MM.1S (cell line): ENCODE results near the gene PRIMPOL.

Experiments used
- DNase-seq: peaks from one replicate; pipeline ENCODE4 v3.0.0-alpha.2; 2015
- H2AFZ ChIP-seq: fragments of 300-600 bp; sonication (generic); 2 replicates; pipeline ENCODE4 v1.6.0; 2016; ENCODE audit warnings: antibody characterized with exemption, low read length
- H3F3A ChIP-seq: fragments of 300-600 bp; sonication (generic); 2 replicates; pipeline ENCODE4 v1.6.1; 2016; ENCODE audit warnings: mild to moderate bottlenecking, antibody characterized with exemption, low read length, moderate library complexity, mixed read lengths; ENCODE audit not compliant: insufficient read depth
- H3K27ac ChIP-seq: fragments of 300-600 bp; sonication (generic); 2 replicates; pipeline ENCODE4 v1.5.1; 2016; ENCODE audit warnings: mild to moderate bottlenecking, low read length
- H3K27me3 ChIP-seq: fragments of 300-600 bp; sonication (generic); replicated peaks from 2 replicates; pipeline ENCODE4 v1.6.0; 2016; ENCODE audit warnings: low read length; ENCODE audit not compliant: insufficient read depth
- H3K36me3 ChIP-seq: fragments of 300-600 bp; sonication (generic); replicated peaks from 2 replicates; pipeline ENCODE4 v1.6.1; 2016; ENCODE audit warnings: mild to moderate bottlenecking, low read length, mixed read lengths; ENCODE audit not compliant: insufficient read depth
- H3K4me1 ChIP-seq: fragments of 300-600 bp; sonication (generic); 2 replicates; pipeline ENCODE4 v1.6.1; 2016; ENCODE audit warnings: low read length, mixed read lengths
- H3K4me2 ChIP-seq: fragments of 300-600 bp; sonication (generic); 2 replicates; pipeline ENCODE4 v1.6.0; 2016; ENCODE audit warnings: low read depth, low read length
- H3K4me3 ChIP-seq: fragments of 300-600 bp; sonication (generic); 2 replicates; pipeline ENCODE4 v1.5.1; 2016; ENCODE audit warnings: low read length, mixed read lengths
- H3K79me2 ChIP-seq: fragments of 300-600 bp; sonication (generic); 2 replicates; pipeline ENCODE4 v1.6.1; 2016; ENCODE audit warnings: mixed run types, low read length, mixed read lengths
- H3K9ac ChIP-seq: fragments of 300-600 bp; sonication (generic); 2 replicates; pipeline ENCODE4 v1.6.1; 2016; ENCODE audit warnings: low read length, mixed read lengths
- H3K9me2 ChIP-seq: fragments of 300-600 bp; sonication (generic); replicated peaks from 2 replicates; pipeline ENCODE4 v1.6.1; 2016; ENCODE audit warnings: mild to moderate bottlenecking, low read length, mixed read lengths; ENCODE audit not compliant: insufficient read depth
- H3K9me3 ChIP-seq: fragments of 300-600 bp; sonication (generic); replicated peaks from 2 replicates; pipeline ENCODE4 v1.6.1; 2016; ENCODE audit warnings: mild to moderate bottlenecking, low read length, mixed read lengths; ENCODE audit not compliant: insufficient read depth
- H4K20me1 ChIP-seq: fragments of 300-600 bp; sonication (generic); 2 replicates; pipeline ENCODE4 v1.6.1; 2016; ENCODE audit warnings: mild to moderate bottlenecking, low read length, moderate library complexity, mixed read lengths; ENCODE audit not compliant: insufficient read depth
- CTCF ChIP-seq: fragments of 300-600 bp; sonication (generic); IDR thresholded peaks from 2 replicates; pipeline ENCODE4 v1.5.1; 2016; ENCODE audit warnings: antibody characterized with exemption, low read length, mixed read lengths
- EZH2 ChIP-seq: fragments of 300-600 bp; sonication (generic); optimal IDR thresholded peaks from 2 replicates; pipeline ENCODE3; 2017; ENCODE audit warnings: low read depth, mild to moderate bottlenecking, antibody characterized with exemption, low read length, mixed read lengths
- EZH2phosphoT487 ChIP-seq: fragments of 300-600 bp; sonication (generic); IDR thresholded peaks from 2 replicates; pipeline ENCODE4 v1.6.1; 2018; ENCODE audit warnings: antibody characterized with exemption, low read length

Gene PRIMPOL

GRCh38 chr4:184669251-184669650, 19.7 kb downstream of the PRIMPOL start:
- H3K9me3 ChIP-seq = no peaks in the 10 kb centered on the region
- H3K4me2 ChIP-seq = peak overlapping the region; percentile 56; the same call in 1 of the 2 replicates
- H3K79me2 ChIP-seq = no peaks in the 10 kb centered on the region
- no peak for TF ChIP-seq CTCF
- no peak for TF ChIP-seq EZH2phosphoT487
- no peak for TF ChIP-seq EZH2
- peaks cover 40% of the 10 kb centered on the region for H3K4me1 ChIP-seq
- H3K36me3 ChIP-seq = no peaks in the 10 kb centered on the region
- DNase-seq = no peak
- H3K9me2 ChIP-seq = no peaks in the 10 kb centered on the region
- H3K4me3 ChIP-seq = no peak overlapping the region
- peak overlapping the region; percentile 14; the same call in 1 of the 2 replicates for H2AFZ ChIP-seq
- H3K27me3 ChIP-seq = no peaks in the 10 kb centered on the region
- H3K27ac ChIP-seq = peak overlapping the region; percentile 66; the same call in 1 of the 2 replicates
- no peak overlapping the region for H3K9ac ChIP-seq
- H3F3A ChIP-seq = peaks cover 16% of the 10 kb centered on the region
- H4K20me1 ChIP-seq = no peaks in the 10 kb centered on the region

DNA sequence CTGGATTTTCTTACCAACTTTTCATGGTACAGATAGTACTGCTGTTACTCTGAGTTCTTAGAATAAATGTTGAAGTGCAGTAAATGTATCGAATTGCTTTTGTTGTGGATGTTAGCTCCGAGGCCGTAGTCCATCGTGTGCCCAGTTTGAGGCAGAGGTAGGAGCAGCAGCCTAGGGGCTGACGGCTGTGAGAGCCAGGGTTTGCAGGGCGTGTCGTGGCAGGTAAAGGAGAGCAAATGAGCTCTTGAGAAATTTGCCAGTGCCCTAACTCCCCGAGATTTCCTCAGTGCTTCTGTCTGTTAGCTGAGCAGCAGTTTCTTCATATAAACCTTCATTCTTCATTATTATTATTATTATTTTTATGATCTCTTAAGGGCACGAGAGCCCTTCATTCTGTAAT, 21.6 kb downstream of the PRIMPOL start:
- no peak overlapping the region for H2AFZ ChIP-seq
- no peaks in the 10 kb centered on the region for H3K27me3 ChIP-seq
- no peak overlapping the region for H3K27ac ChIP-seq
- H3K9ac ChIP-seq = no peak overlapping the region
- TF ChIP-seq CTCF = no peak
- no peak for TF ChIP-seq EZH2phosphoT487
- no peak for TF ChIP-seq EZH2
- H3F3A ChIP-seq = peaks cover 16% of the 10 kb centered on the region
- H3K4me2 ChIP-seq = no peak overlapping the region
- H3K9me2 ChIP-seq = no peaks in the 10 kb centered on the region
- H3K4me1 ChIP-seq = peaks cover 40% of the 10 kb centered on the region
- no peaks in the 10 kb centered on the region for H3K79me2 ChIP-seq
- DNase-seq = no peak
- H3K9me3 ChIP-seq = no peaks in the 10 kb centered on the region
- H3K36me3 ChIP-seq = no peaks in the 10 kb centered on the region
- no peak overlapping the region for H3K4me3 ChIP-seq
- H4K20me1 ChIP-seq = no peaks in the 10 kb centered on the region

DNA sequence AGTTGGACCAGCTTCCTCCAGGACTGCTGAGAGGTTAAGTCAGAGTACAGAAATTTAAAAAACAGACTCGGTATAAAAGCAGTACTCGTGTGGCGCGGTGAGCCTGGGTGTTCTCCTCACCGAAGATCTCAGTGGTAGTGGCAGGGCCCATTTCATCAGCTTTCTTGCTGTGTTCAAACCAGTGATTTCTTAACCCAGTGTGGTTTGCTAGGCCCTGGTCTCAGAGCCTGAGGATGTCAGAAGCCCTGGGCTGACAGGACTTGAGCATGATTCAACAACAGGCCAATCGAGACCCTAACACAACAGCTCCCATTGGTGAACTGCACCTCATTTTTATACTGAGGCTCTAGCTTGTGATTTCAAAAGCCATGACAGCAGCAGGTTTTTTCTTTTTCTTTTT, 23.2 kb downstream of the PRIMPOL start:
- Histone ChIP-seq H2AFZ (no peak overlapping the region), H3K9ac (no peak overlapping the region), H3K27ac (no peak overlapping the region), H3K4me1 (peaks cover 24% of the 10 kb centered on the region), H3K9me2 (no peaks in the 10 kb centered on the region), H3F3A (peaks cover 16% of the 10 kb centered on the region), H4K20me1 (no peaks in the 10 kb centered on the region), H3K4me3 (no peak overlapping the region), H3K27me3 (no peaks in the 10 kb centered on the region), H3K79me2 (no peaks in the 10 kb centered on the region), H3K36me3 (no peaks in the 10 kb centered on the region), H3K4me2 (no peak overlapping the region), H3K9me3 (no peaks in the 10 kb centered on the region)
- no peak for TF ChIP-seq EZH2
- no peak for DNase-seq

DNA sequence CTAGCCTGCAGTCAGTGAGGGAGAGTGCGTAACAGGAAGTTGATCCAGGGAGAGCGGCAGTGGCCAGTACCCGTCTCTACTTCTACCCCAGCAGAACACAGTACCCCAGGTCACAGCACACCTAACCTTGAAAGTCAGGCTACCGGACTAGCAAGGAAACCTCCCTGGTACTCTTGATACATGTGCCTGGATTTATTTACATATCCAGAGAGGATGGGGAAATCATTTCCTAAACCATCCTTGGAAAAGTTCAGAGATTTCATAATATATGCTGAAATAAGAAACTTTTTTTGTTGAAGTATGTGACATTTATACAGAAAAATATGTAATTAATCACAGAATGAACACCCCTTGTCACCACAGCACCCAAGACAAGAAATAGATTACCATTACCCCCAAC, 24.5 kb downstream of the PRIMPOL start:
- Histone ChIP-seq H3K9ac (no peak overlapping the region), H3K27me3 (no peaks in the 10 kb centered on the region), H4K20me1 (no peaks in the 10 kb centered on the region), H3K9me3 (no peaks in the 10 kb centered on the region), H3K4me3 (no peak overlapping the region), H3K79me2 (no peaks in the 10 kb centered on the region), H3K9me2 (no peaks in the 10 kb centered on the region), H3K4me2 (no peak overlapping the region), H2AFZ (no peak overlapping the region), H3K4me1 (peaks cover 12% of the 10 kb centered on the region), H3K36me3 (no peaks in the 10 kb centered on the region), H3K27ac (no peak overlapping the region), H3F3A (peaks cover 4% of the 10 kb centered on the region)
- TF ChIP-seq CTCF (no peak), EZH2phosphoT487 (no peak)
- no peak for DNase-seq
